Anterior cingulate cortex (tissue), 58 donors: ENCODE results near the gene GNG10.
"Not testable (repeated sequence)": the region's sequence is repeated elsewhere in the genome, so short reads cannot be mapped to it uniquely, and the experiment has no call there.

Source experiments
- DNase-seq, 58 donors: peaks; one replicate each; lab custom pipeline; 2025; lab: John Stamatoyannopoulos, UW

Gene GNG10

GRCh38 chr9:111648066-111648465 is 13.3 kb upstream of the GNG10 start:
- no peak for DNase-seq

GRCh38 chr9:111649016-111649415 is 12.4 kb upstream of the GNG10 start:
- DNase-seq = no peak

- no peak for DNase-seq
Observed at GRCh38 chr9:111657051-111657450, 4.4 kb upstream of the GNG10 start.

- DNase-seq = no peak
Observed at GRCh38 chr9:111658943-111659342, 2.5 kb upstream of the GNG10 start.

- DNase-seq = no peak
Observed at GRCh38 chr9:111659691-111660090, 1.7 kb upstream of the GNG10 start.

GRCh38 chr9:111661802-111662521 is 557 bp downstream of the GNG10 start:
- DNase-seq = peak in 48 of 58 donors; percentile 7 to 71 (median 34)

- DNase-seq = peak in 3 of 58 donors; percentile 21 to 38 (median 22)
Observed at GRCh38 chr9:111662576-111663300, 1.3 kb downstream of the GNG10 start.

GRCh38 chr9:111663301-111663823 is 2.0 kb downstream of the GNG10 start:
- no peak for DNase-seq

- no peak for DNase-seq
Observed at GRCh38 chr9:111668026-111668573, 6.7 kb downstream of the GNG10 start.

GRCh38 chr9:111668601-111669000 is 7.2 kb downstream of the GNG10 start:
- not testable (repeated sequence) for DNase-seq

GRCh38 chr9:111674319-111674718 is 12.9 kb downstream of the GNG10 start:
- DNase-seq = no peak

- no peak for DNase-seq
Observed at GRCh38 chr9:111676116-111676515, 14.7 kb downstream of the GNG10 start.

- no peak for DNase-seq
Observed at GRCh38 chr9:111678293-111678692, 16.9 kb downstream of the GNG10 start.

GRCh38 chr9:111679199-111679598 is 17.8 kb downstream of the GNG10 start:
- DNase-seq = no peak

GRCh38 chr9:111683392-111683791 is 22.0 kb downstream of the GNG10 start:
- no peak for DNase-seq

- DNase-seq = no peak
Observed at GRCh38 chr9:111691672-111692329, 30.4 kb downstream of the GNG10 start.

- DNase-seq = no peak
Observed at GRCh38 chr9:111696796-111697195, 35.4 kb downstream of the GNG10 start.

GRCh38 chr9:111700776-111701175 is 39.4 kb downstream of the GNG10 start:
- no peak for DNase-seq

GRCh38 chr9:111704503-111704902 is 43.1 kb downstream of the GNG10 start:
- no peak for DNase-seq

- no peak for DNase-seq
Observed at GRCh38 chr9:111711548-111711947, 50.1 kb downstream of the GNG10 start.

- no peak for DNase-seq
Observed at GRCh38 chr9:111712369-111712768, 51.0 kb downstream of the GNG10 start.
